SH-SY5Y (cell line): ENCODE measurements around the gene BAIAP2.

Experiments used
- GATA2 ChIP-seq: IDR thresholded peaks from 2 replicates; pipeline ENCODE4 v1.6.1; 2011; ENCODE audit warnings: mild to moderate bottlenecking, low read depth, low read length
- GATA3 ChIP-seq: IDR thresholded peaks from 2 replicates; pipeline ENCODE4 v1.6.1; 2011; ENCODE audit warnings: low read depth, mild to moderate bottlenecking, low read length, moderate library complexity

DNA sequence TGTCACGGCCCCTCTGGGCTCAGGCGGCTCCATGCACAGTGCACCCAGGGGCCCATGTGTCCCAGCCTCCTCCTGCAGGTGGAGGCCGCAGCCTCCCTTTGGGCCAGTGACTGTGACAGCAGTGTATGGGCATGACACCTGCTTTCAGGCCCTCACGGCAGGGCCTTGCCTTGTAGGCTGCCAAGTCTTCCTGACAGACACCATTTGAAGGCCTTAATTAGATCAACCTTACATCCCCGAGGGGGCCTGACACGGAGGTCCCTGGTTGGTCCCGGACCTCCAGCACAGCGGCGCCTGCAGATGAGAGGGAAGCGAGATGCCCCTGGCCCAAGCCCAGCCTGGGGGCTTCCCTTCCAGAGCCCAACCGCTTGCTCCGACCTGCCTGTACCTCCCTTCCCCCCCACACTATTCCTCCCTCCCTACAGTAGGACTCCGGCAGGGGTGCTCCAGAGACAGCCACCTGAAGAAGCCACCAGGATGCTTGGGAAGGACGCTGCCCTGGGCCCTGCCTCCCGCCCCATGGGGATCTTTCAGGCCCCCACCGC lies 31.9 kb downstream of the BAIAP2 start:
- TF ChIP-seq GATA3 = no peak
- no peak for TF ChIP-seq GATA2
